Neutrophil (primary cell): Measurements from ENCODE around the gene SLC25A22.

Experiments used
- H3K27ac ChIP-seq: fragments of 200-600 bp; sonication (generic); 2 replicates; pipeline ENCODE4 v1.5.1; 2016; ENCODE audit warnings: mild to moderate bottlenecking, moderate library complexity
- H3K27me3 ChIP-seq: fragments of 200-600 bp; sonication (generic); 2 replicates; pipeline ENCODE4 v1.6.0; 2016; ENCODE audit warnings: mild to moderate bottlenecking
- H3K36me3 ChIP-seq: fragments of 200-600 bp; sonication (generic); 2 replicates; pipeline ENCODE4 v1.5.1; 2017
- H3K4me1 ChIP-seq, 2 experiments: fragments of 200-600 bp in 1 of 2; sonication (generic) in 1 of 2; 1 replicate in 1 of 2; 2 replicates in 1 of 2; pipeline versions ENCODE4 v1.5.1 to v1.6.1; 2013 to 2016; ENCODE audit warnings: low read depth in 1 of 2, low read length in 1 of 2, mild to moderate bottlenecking in 1 of 2, moderate library complexity in 1 of 2; ENCODE audit not compliant: control insufficient read depth in 1 of 2, insufficient read depth in 1 of 2
- H3K4me3 ChIP-seq, 2 experiments: fragments of 200-600 bp in 1 of 2; sonication (generic) in 1 of 2; 1 replicate in 1 of 2; 2 replicates in 1 of 2; pipeline ENCODE4 v1.5.1; 2013 to 2016; ENCODE audit warnings: low read depth in 1 of 2, low read length in 1 of 2, mild to moderate bottlenecking in 1 of 2, moderate library complexity in 1 of 2
- H3K9me3 ChIP-seq: fragments of 200-600 bp; sonication (generic); 2 replicates; pipeline ENCODE4 v1.5.1; 2016
- CTCF ChIP-seq: fragments of 200-600 bp; sonication (generic); IDR thresholded peaks from 2 replicates; pipeline ENCODE4 v1.5.1; 2016; ENCODE audit warnings: antibody characterized with exemption

The SLC25A22 gene

DNA sequence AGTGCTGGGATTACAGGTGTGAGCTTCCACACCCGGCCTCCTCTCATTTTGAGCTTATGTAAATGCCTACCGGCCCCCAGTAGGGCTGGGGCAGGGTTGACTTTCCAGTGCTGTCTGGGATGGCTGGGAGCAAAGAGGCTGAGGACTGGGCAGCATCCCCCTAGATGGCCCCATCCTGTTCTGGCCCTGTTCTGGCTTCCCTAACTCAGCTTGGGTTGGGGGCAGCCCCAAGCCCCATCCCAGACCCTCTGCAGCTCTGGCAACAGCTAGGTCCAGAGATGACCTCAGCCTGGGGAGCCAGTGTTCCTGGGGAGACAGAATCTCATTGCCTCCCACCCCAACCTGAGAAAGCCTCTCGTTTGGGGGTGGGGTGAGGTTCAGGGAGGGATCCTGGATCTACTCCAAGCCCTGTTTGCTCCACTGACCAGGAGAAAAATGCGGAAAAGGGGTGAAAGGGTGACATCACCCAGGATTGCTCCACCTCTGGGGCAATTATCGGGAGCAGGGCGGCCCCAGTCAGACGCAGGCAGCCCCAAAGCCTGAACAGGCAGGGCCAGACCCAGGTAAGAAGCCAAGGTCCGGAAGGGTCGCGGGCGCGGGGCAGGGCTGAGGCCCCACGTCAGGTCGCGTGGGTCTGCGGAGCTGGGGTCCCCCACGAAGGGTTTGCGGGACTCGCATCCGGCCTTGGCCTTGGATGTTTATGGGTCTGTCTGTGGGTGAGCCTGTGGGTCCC lies 20.5 kb upstream of the SLC25A22 start, which contains the start of gene PNPLA2:
PNPLA2 (plus strand) TSS at position 519 of the 733 bp plus-strand sequence. CDS start 805 bp downstream, outside the sequence.
- H3K27me3 ChIP-seq: no peaks in the 10 kb centered on the region
- TF ChIP-seq CTCF: no peak

GRCh38 chr11:816433-816779 lies 18.3 kb upstream of the SLC25A22 start:
- Histone ChIP-seq H3K27ac (no peak overlapping the region), H3K4me3 (no peak overlapping the region), H3K36me3 (peaks cover 19% of the 10 kb centered on the region), H3K27me3 (no peaks in the 10 kb centered on the region), H3K9me3 (no peaks in the 10 kb centered on the region), H3K4me1 (peaks cover 27 to 28% of the 10 kb centered on the region in 2 experiments)
- no peak for TF ChIP-seq CTCF

More for the DNA sequence above, 20.5 kb upstream of the SLC25A22 start, which contains the start of gene PNPLA2:
- H3K4me3 ChIP-seq: peak within 1 kb of the TSS; percentile 91 to 94
- H3K27ac ChIP-seq: peak within 1 kb of the TSS; percentile 100
- no peaks in the 10 kb centered on the region for H3K9me3 ChIP-seq
- peaks cover 43 to 46% of the 10 kb centered on the region in 2 experiments for H3K4me1 ChIP-seq
- H3K36me3 ChIP-seq: peaks cover 14% of the 10 kb centered on the region

DNA sequence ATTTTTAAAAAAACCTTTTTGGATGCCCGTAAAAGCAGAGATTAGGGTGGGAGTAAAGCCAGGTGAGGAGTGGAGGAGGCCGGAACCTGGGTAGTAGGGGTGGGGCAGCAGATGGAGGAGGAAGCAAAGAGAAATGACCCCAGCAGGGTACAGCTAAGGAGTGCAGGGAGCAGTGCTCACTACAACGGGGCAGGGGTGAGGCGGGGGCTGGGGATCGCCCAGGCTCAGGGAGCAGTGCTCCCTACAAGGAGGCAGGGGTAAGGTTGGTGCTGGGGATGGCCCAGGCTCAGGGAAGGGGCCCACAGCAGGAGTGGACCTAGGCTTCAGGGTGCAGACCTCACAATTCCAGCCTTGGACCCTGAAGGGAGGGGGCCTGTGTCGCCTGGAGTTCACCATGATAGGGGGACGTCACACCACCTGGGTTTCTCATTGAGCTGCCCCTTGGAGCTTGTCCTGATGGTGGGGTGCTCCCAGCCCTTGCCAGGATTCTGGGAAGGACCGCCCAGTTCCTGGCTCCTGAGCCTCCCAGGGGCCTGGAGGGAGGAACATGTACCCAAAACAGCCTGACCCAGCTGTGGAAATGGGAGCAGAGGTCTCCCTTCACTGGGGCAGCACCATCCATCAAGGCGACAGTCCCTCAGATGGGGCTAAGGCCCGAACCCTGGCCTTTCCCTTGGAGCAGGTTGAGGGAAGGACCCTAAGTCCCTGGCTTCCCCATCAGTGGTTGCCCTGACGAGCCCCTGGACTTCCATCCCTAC lies 17.8 kb upstream of the SLC25A22 start:
- Histone ChIP-seq H3K27me3 (no peaks in the 10 kb centered on the region), H3K4me3 (no peak overlapping the region), H3K4me1 (peaks cover 27 to 28% of the 10 kb centered on the region in 2 experiments), H3K27ac (no peak overlapping the region), H3K9me3 (no peaks in the 10 kb centered on the region), H3K36me3 (peaks cover 19% of the 10 kb centered on the region)
- TF ChIP-seq CTCF: no peak

- no peak for TF ChIP-seq CTCF
- Histone ChIP-seq H3K36me3 (peaks cover 19% of the 10 kb centered on the region), H3K27ac (no peak overlapping the region), H3K4me1 (peaks cover 30% of the 10 kb centered on the region in 2 experiments), H3K9me3 (no peaks in the 10 kb centered on the region), H3K27me3 (no peaks in the 10 kb centered on the region), H3K4me3 (no peak overlapping the region)
Observed at GRCh38 chr11:813456-814096, 15.5 kb upstream of the SLC25A22 start.

- Histone ChIP-seq H3K4me3 (no peak overlapping the region), H3K36me3 (peaks cover 19% of the 10 kb centered on the region)
Observed at GRCh38 chr11:813072-813455, 15.0 kb upstream of the SLC25A22 start.

More at GRCh38 chr11:813072-813455, 15.0 kb upstream of the SLC25A22 start:
- Histone ChIP-seq H3K9me3 (no peaks in the 10 kb centered on the region), H3K27ac (no peak overlapping the region), H3K4me1 (peaks cover 28 to 31% of the 10 kb centered on the region in 2 experiments), H3K27me3 (no peaks in the 10 kb centered on the region)
- TF ChIP-seq CTCF: no peak
